HEK293T (cell line): ENCODE results near the gene TADA1.

ENCODE experiments used
- FOXK2 ChIP-seq: fragments of 450-650 bp; IDR thresholded peaks from 2 replicates; pipeline ENCODE4 v1.6.1; 2016; ENCODE audit warnings: mild to moderate bottlenecking
- SP1 ChIP-seq: fragments of 450-650 bp; IDR thresholded peaks from 2 replicates; pipeline ENCODE4 v1.6.1; 2017
- ZNF384 ChIP-seq: fragments of 450-650 bp; IDR thresholded peaks from 2 replicates; pipeline ENCODE4 v1.6.1; 2016
- TF ChIP-seq, protein P1 (sequence below): fragments of 450-650 bp; IDR thresholded peaks from 2 replicates; pipeline ENCODE4 v1.6.1; 2016

DNA sequence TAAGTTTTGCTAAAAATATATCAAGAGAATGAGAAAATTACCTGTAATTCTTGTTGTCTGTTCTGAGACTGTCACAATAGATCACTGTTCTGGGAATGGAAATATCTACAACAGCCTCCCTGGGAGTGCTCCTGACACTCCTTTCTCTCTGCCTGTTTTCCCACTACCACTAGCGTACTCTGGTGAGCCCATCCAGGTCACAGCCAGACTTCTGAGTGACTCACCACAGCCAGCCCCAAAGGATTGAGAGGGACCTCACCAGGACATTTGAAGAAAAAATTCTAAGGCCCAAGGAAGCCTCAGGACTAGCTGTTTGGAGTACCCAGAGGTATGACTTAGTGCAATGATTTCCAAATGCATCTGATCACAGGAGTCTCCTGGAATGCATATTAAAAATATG is 39.0 kb upstream of the TADA1 start:
- TF ChIP-seq SP1 (no peak), FOXK2 (no peak), ZNF384 (no peak)
- TF ChIP-seq, protein P1, sequence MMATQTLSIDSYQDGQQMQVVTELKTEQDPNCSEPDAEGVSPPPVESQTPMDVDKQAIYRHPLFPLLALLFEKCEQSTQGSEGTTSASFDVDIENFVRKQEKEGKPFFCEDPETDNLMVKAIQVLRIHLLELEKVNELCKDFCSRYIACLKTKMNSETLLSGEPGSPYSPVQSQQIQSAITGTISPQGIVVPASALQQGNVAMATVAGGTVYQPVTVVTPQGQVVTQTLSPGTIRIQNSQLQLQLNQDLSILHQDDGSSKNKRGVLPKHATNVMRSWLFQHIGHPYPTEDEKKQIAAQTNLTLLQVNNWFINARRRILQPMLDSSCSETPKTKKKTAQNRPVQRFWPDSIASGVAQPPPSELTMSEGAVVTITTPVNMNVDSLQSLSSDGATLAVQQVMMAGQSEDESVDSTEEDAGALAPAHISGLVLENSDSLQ = no peak
